HG03460 (cell line): ENCODE measurements around the gene RIOK2.
A peak's percentile ranks its signal among the peaks of the same experiment; 100 is the strongest.
"Not testable (repeated sequence)": the region's sequence is repeated elsewhere in the genome, so short reads cannot be mapped to it uniquely, and the experiment has no call there.

ENCODE experiments used
- ATAC-seq: cut with Tn5 transposase; IDR thresholded peaks from one replicate; pipeline ENCODE4 v1.9.1; 2021; ENCODE audit not compliant: unreplicated experiment

The RIOK2 gene

GRCh38 chr5:97171703-97172102 is 11.3 kb downstream of the RIOK2 start:
- ATAC-seq: no peak

- ATAC-seq: peak; percentile 75
Measured at GRCh38 chr5:97167435-97167834, 15.6 kb downstream of the RIOK2 start.

- ATAC-seq: no peak
Measured at GRCh38 chr5:97165726-97166125, 17.3 kb downstream of the RIOK2 start.

GRCh38 chr5:97164846-97165245 is 18.2 kb downstream of the RIOK2 start:
- no peak for ATAC-seq

- no peak for ATAC-seq
Measured at GRCh38 chr5:97163790-97164285, 19.2 kb downstream of the RIOK2 start.

GRCh38 chr5:97163360-97163764 is 19.7 kb downstream of the RIOK2 start:
- ATAC-seq: no peak

- peak; percentile 49 for ATAC-seq
Measured at GRCh38 chr5:97162045-97162444, 21.0 kb downstream of the RIOK2 start.

- no peak for ATAC-seq
Measured at GRCh38 chr5:97157689-97158088, 25.4 kb downstream of the RIOK2 start.

- ATAC-seq: no peak
Measured at GRCh38 chr5:97151370-97151769, 31.7 kb downstream of the RIOK2 start.

- ATAC-seq: no peak
Measured at GRCh38 chr5:97150401-97150800, 32.6 kb downstream of the RIOK2 start.

GRCh38 chr5:97149709-97150108 is 33.3 kb downstream of the RIOK2 start:
- ATAC-seq: no peak

GRCh38 chr5:97148288-97148687 is 34.8 kb downstream of the RIOK2 start:
- no peak for ATAC-seq

- ATAC-seq: no peak
Measured at GRCh38 chr5:97143704-97144103, 39.3 kb downstream of the RIOK2 start.

GRCh38 chr5:97142521-97143254 is 40.4 kb downstream of the RIOK2 start, which contains the start of gene LIX1:
Gene LIX1, minus strand, starts transcription at chr5:97142611. Its CDS starts 35 bp downstream, at chr5:97142576.
- no peak for ATAC-seq

- no peak for ATAC-seq
Measured at GRCh38 chr5:97141539-97141938, 41.5 kb downstream of the RIOK2 start.

- ATAC-seq: no peak
Measured at GRCh38 chr5:97141031-97141430, 42.0 kb downstream of the RIOK2 start.

- ATAC-seq: not testable (repeated sequence)
Measured at GRCh38 chr5:97140250-97140649, 42.8 kb downstream of the RIOK2 start.

- ATAC-seq: no peak
Measured at GRCh38 chr5:97136475-97136874, 46.6 kb downstream of the RIOK2 start.

- ATAC-seq: no peak
Measured at GRCh38 chr5:97135868-97136267, 47.2 kb downstream of the RIOK2 start.

- no peak for ATAC-seq
Measured at GRCh38 chr5:97134634-97135033, 48.4 kb downstream of the RIOK2 start.

GRCh38 chr5:97133101-97133500 is 49.9 kb downstream of the RIOK2 start:
- no peak for ATAC-seq

- ATAC-seq: no peak
Measured at GRCh38 chr5:97131921-97132320, 51.1 kb downstream of the RIOK2 start.
